Measurements from ENCODE around the gene DAZAP2. TPM values are rescaled to one million over a fixed set of nuclear protein-coding genes. Genes with fewer than 3 reads are reported as not detected.
A peak's percentile ranks its signal among the peaks of the same experiment; 100 is the strongest.
"Not testable (repeated sequence)": the region's sequence is repeated elsewhere in the genome, so short reads cannot be mapped to it uniquely, and the experiment has no call there.

DAZAP2 gene
- polyA plus RNA-seq, 4 donors = 253 to 341 (median 269) TPM

GRCh38 chr12:51216642-51217041, 22.0 kb upstream of the DAZAP2 start:
- DNase-seq (ENCODE audit: low read depth in 4 of 4, low spot score in 2 of 4) = no peak

GRCh38 chr12:51217133-51217967, 21.3 kb upstream of the DAZAP2 start:
- no peak for DNase-seq (ENCODE audit: low read depth in 4 of 4, low spot score in 2 of 4)

- peak; percentile 78 to 87 (median 81) for DNase-seq (ENCODE audit: low read depth in 4 of 4, low spot score in 2 of 4)
Measured at GRCh38 chr12:51217968-51218606, 20.5 kb upstream of the DAZAP2 start, which contains the start of gene POU6F1. Gene POU6F1, minus strand, starts transcription at chr12:51218062. Its CDS starts 11,226 bp downstream, at chr12:51206836.

GRCh38 chr12:51218607-51219161, 19.9 kb upstream of the DAZAP2 start:
- no peak for DNase-seq (ENCODE audit: low read depth in 4 of 4, low spot score in 2 of 4)

GRCh38 chr12:51219322-51219721, 19.3 kb upstream of the DAZAP2 start:
- DNase-seq (ENCODE audit: low read depth in 4 of 4, low spot score in 2 of 4) = no peak

- not testable (repeated sequence) for DNase-seq (ENCODE audit: low read depth in 4 of 4, low spot score in 2 of 4)
Measured at GRCh38 chr12:51219857-51220256, 18.8 kb upstream of the DAZAP2 start.

GRCh38 chr12:51222461-51222860, 16.2 kb upstream of the DAZAP2 start:
- no peak for DNase-seq (ENCODE audit: low read depth in 4 of 4, low spot score in 2 of 4)

- DNase-seq (ENCODE audit: low read depth in 4 of 4, low spot score in 2 of 4) = no peak
Measured at GRCh38 chr12:51224625-51225024, 14.0 kb upstream of the DAZAP2 start.

- DNase-seq (ENCODE audit: low read depth in 4 of 4, low spot score in 2 of 4) = no peak
Measured at GRCh38 chr12:51225234-51225633, 13.4 kb upstream of the DAZAP2 start.

GRCh38 chr12:51225771-51226170, 12.9 kb upstream of the DAZAP2 start:
- DNase-seq (ENCODE audit: low read depth in 4 of 4, low spot score in 2 of 4) = no peak

- not testable (repeated sequence) for DNase-seq (ENCODE audit: low read depth in 4 of 4, low spot score in 2 of 4)
Measured at GRCh38 chr12:51227112-51227511, 11.5 kb upstream of the DAZAP2 start.

GRCh38 chr12:51227962-51228361, 10.7 kb upstream of the DAZAP2 start:
- DNase-seq (ENCODE audit: low read depth in 4 of 4, low spot score in 2 of 4) = no peak

GRCh38 chr12:51229116-51229809, 9.4 kb upstream of the DAZAP2 start:
- DNase-seq (ENCODE audit: low read depth in 4 of 4, low spot score in 2 of 4) = no peak

- DNase-seq (ENCODE audit: low read depth in 4 of 4, low spot score in 2 of 4) = no peak
Measured at GRCh38 chr12:51232642-51233041, 6.0 kb upstream of the DAZAP2 start.

- DNase-seq (ENCODE audit: low read depth in 4 of 4, low spot score in 2 of 4) = no peak
Measured at GRCh38 chr12:51234530-51234929, 4.1 kb upstream of the DAZAP2 start.

GRCh38 chr12:51238037-51238509, 553 bp upstream of the DAZAP2 start:
- DNase-seq (ENCODE audit: low read depth in 4 of 4, low spot score in 2 of 4) = no peak

GRCh38 chr12:51240971-51241370, 2.3 kb downstream of the DAZAP2 start:
- no peak for DNase-seq (ENCODE audit: low read depth in 4 of 4, low spot score in 2 of 4)

- no peak for DNase-seq (ENCODE audit: low read depth in 4 of 4, low spot score in 2 of 4)
Measured at GRCh38 chr12:51242120-51242519, 3.5 kb downstream of the DAZAP2 start.

- DNase-seq (ENCODE audit: low read depth in 4 of 4, low spot score in 2 of 4) = no peak
Measured at GRCh38 chr12:51242876-51243275, 4.2 kb downstream of the DAZAP2 start.

- DNase-seq (ENCODE audit: low read depth in 4 of 4, low spot score in 2 of 4) = no peak
Measured at GRCh38 chr12:51244269-51244668, 5.6 kb downstream of the DAZAP2 start.
